ENCODE results near the gene ANXA6. TPM values are rescaled to one million over a fixed set of nuclear protein-coding genes. Genes with fewer than 3 reads are reported as not detected.

The ANXA6 gene
- total and polyA plus RNA-seq, 9 of the 15 experiments (the other 6 are each of a cell fraction or from before 2014, with no cell fraction given): 0.70 to 13.2 (median 8.3) TPM

- in situ Hi-C loops (cut with MboI): no loop called here
- H3K9me1 ChIP-seq (ENCODE audit: control insufficient read depth, insufficient read depth, low read length): no peaks in the 10 kb centered on the region
- no TSS peak for BruUV-seq (replicated peaks)
- no peak overlapping the region for H3K4me3 ChIP-seq
- 85% methylated on average over 2 of the region's 2 CpGs for WGBS (ENCODE audit: insufficient coverage, low coverage, missing lambda C conversion rate)
- no peaks in the 10 kb centered on the region for H3K79me2 ChIP-seq (ENCODE audit: control insufficient read depth, insufficient read depth, low read length)
- no peak for TF ChIP-seq FIP1L1 (IDR thresholded peaks at IDR 0.05; ENCODE audit: low read depth, low read length, poor library complexity, severe bottlenecking)
- no peaks in the 10 kb centered on the region for H3K36me3 ChIP-seq (ENCODE audit: control insufficient read depth, insufficient read depth, low read length)
- H3K4me1 ChIP-seq (replicated peaks in 1 of 2; ENCODE audit: control insufficient read depth in 2 of 2, insufficient read depth in 2 of 2, low read length in 2 of 2): peaks cover 13 to 32% of the 10 kb centered on the region in 2 experiments
- FAIRE-seq (no peak), ATAC-seq (no peak), DNase-seq (ENCODE audit: extremely low read depth in 1 of 4, low spot score in 3 of 4) (no peak)
- CTCF ChIA-PET (ENCODE audit: low intra/inter-chr PET ratio): no interaction called here
- POLR2A ChIA-PET: no interaction called here
- H2AFZ ChIP-seq (ENCODE audit: low read depth, low read length): no peak overlapping the region
- H3K4me2 ChIP-seq (ENCODE audit: insufficient read depth, low read length): no peak overlapping the region
- no peaks in the 10 kb centered on the region for H3K9me3 ChIP-seq (replicated peaks; ENCODE audit: control insufficient read depth, insufficient read depth, low read depth, low read length)
- no peaks in the 10 kb centered on the region for H4K20me1 ChIP-seq (replicated peaks; ENCODE audit: control insufficient read depth, insufficient read depth, low read length)
- intact Hi-C loops (cut with micrococcal nuclease): no loop called here
- H3K27ac ChIP-seq (ENCODE audit: extremely low read depth, low read depth, low read length): no peak overlapping the region
- no peak overlapping the region for H3K9ac ChIP-seq (ENCODE audit: insufficient read depth in 1 of 2, low read depth in 2 of 2, low read length in 2 of 2)
- H3K27me3 ChIP-seq (ENCODE audit: control insufficient read depth in 2 of 2, insufficient read depth in 2 of 2, low read length in 2 of 2): no peaks in the 10 kb centered on the region; a peak in 1 of 5 replicates
These were observed 64.8 kb downstream of the ANXA6 start for GRCh38 chr5:151092762-151093161.

- no peak for ATAC-seq
- 80% methylated on average over 2 of the region's 2 CpGs for WGBS (ENCODE audit: insufficient coverage, low coverage, missing lambda C conversion rate)
- Histone ChIP-seq H3K79me2 (ENCODE audit: control insufficient read depth, insufficient read depth, low read length) (no peaks in the 10 kb centered on the region), H3K4me1 (replicated peaks in 1 of 2; ENCODE audit: control insufficient read depth in 2 of 2, insufficient read depth in 2 of 2, low read length in 2 of 2) (peaks cover 6 to 9% of the 10 kb centered on the region in 2 experiments), H4K20me1 (replicated peaks; ENCODE audit: control insufficient read depth, insufficient read depth, low read length) (no peaks in the 10 kb centered on the region), H3K9me1 (ENCODE audit: control insufficient read depth, insufficient read depth, low read length) (no peaks in the 10 kb centered on the region), H3K27ac (ENCODE audit: extremely low read depth, low read depth, low read length) (no peak overlapping the region), H3K36me3 (ENCODE audit: control insufficient read depth, insufficient read depth, low read length) (no peaks in the 10 kb centered on the region), H2AFZ (ENCODE audit: low read depth, low read length) (no peak overlapping the region), H3K9me3 (replicated peaks; ENCODE audit: control insufficient read depth, insufficient read depth, low read depth, low read length) (no peaks in the 10 kb centered on the region), H3K4me3 (no peak overlapping the region), H3K4me2 (ENCODE audit: insufficient read depth, low read length) (no peak overlapping the region), H3K9ac (ENCODE audit: insufficient read depth in 1 of 2, low read depth in 2 of 2, low read length in 2 of 2) (no peak overlapping the region), H3K27me3 (ENCODE audit: control insufficient read depth in 2 of 2, insufficient read depth in 2 of 2, low read length in 2 of 2) (no peaks in the 10 kb centered on the region; a peak in 1 of 5 replicates)
- intact Hi-C loops (cut with micrococcal nuclease) (loop anchor here (10.0 kb wide), 1 partner anchor 605 kb away; no protein-coding TSS in a partner anchor), in situ Hi-C loops (cut with MboI) (no loop called here)
- no peak for FAIRE-seq
- ChIA-PET CTCF (ENCODE audit: low intra/inter-chr PET ratio) (interaction anchor here (0.7 kb wide), 1 partner anchor 34 kb away, joined by 3 read pairs; no protein-coding TSS in a partner anchor), POLR2A (interaction anchor here (1.5 to 2.6 kb wide), 4 partner anchors 9 to 18 kb away, joined by 3 to 14 read pairs (median 9); partner anchors contain the start of gene TNIP1)
- no TSS peak for BruUV-seq (replicated peaks)
- DNase-seq (ENCODE audit: extremely low read depth in 1 of 4, low spot score in 3 of 4): no peak
- TF ChIP-seq SREBF1 (IDR thresholded peaks at IDR 0.05; ENCODE audit: borderline replicate concordance, low read depth, low read length) (no peak), FOXA3 (CRISPR knock-in tag; conservative IDR thresholded peaks at IDR 0.05 in 1 of 2, IDR thresholded peaks at IDR 0.05 in 1 of 2) (no peak), CHAMP1 (IDR thresholded peaks at IDR 0.05) (no peak), TRIM25 (IDR thresholded peaks at IDR 0.05; ENCODE audit: borderline replicate concordance) (no peak)
These were observed 67.9 kb downstream of the ANXA6 start for GRCh38 chr5:151089726-151090125.
